ENCODE data around the gene EXOC4.
"Not testable (repeated sequence)": the region's sequence is repeated elsewhere in the genome, so short reads cannot be mapped to it uniquely, and the experiment has no call there.

The EXOC4 gene

GRCh38 chr7:133906553-133906952, 653.7 kb downstream of the EXOC4 start:
- not testable (repeated sequence) for H3K4me3 ChIP-seq (ENCODE audit: low read depth, low read length)

GRCh38 chr7:133910761-133911160, 657.9 kb downstream of the EXOC4 start:
- no peak overlapping the region for H3K4me3 ChIP-seq (ENCODE audit: low read depth, low read length)

GRCh38 chr7:133911724-133912123, 658.8 kb downstream of the EXOC4 start:
- H3K4me3 ChIP-seq (ENCODE audit: low read depth, low read length) = no peak overlapping the region

- no peak overlapping the region for H3K4me3 ChIP-seq (ENCODE audit: low read depth, low read length)
Measured at GRCh38 chr7:133912916-133913697, 660.2 kb downstream of the EXOC4 start.

GRCh38 chr7:133916621-133917020, 663.7 kb downstream of the EXOC4 start:
- H3K4me3 ChIP-seq (ENCODE audit: low read depth, low read length) = no peak overlapping the region

- no peak overlapping the region for H3K4me3 ChIP-seq (ENCODE audit: low read depth, low read length)
Measured at GRCh38 chr7:133919810-133920209, 666.9 kb downstream of the EXOC4 start.

GRCh38 chr7:133921635-133922182, 668.8 kb downstream of the EXOC4 start:
- no peak overlapping the region for H3K4me3 ChIP-seq (ENCODE audit: low read depth, low read length)

- H3K4me3 ChIP-seq (ENCODE audit: low read depth, low read length) = no peak overlapping the region
Measured at GRCh38 chr7:133923974-133924373, 671.1 kb downstream of the EXOC4 start.

- no peak overlapping the region for H3K4me3 ChIP-seq (ENCODE audit: low read depth, low read length)
Measured at GRCh38 chr7:133931053-133931452, 678.2 kb downstream of the EXOC4 start.

GRCh38 chr7:133932591-133932990, 679.7 kb downstream of the EXOC4 start:
- no peak overlapping the region for H3K4me3 ChIP-seq (ENCODE audit: low read depth, low read length)

- no peak overlapping the region for H3K4me3 ChIP-seq (ENCODE audit: low read depth, low read length)
Measured at GRCh38 chr7:133934262-133934976, 681.5 kb downstream of the EXOC4 start.

- H3K4me3 ChIP-seq (ENCODE audit: low read depth, low read length) = no peak overlapping the region
Measured at GRCh38 chr7:133934977-133935330, 682.1 kb downstream of the EXOC4 start.

GRCh38 chr7:133936074-133936473, 683.2 kb downstream of the EXOC4 start:
- no peak overlapping the region for H3K4me3 ChIP-seq (ENCODE audit: low read depth, low read length)

- H3K4me3 ChIP-seq (ENCODE audit: low read depth, low read length) = no peak overlapping the region
Measured at GRCh38 chr7:133937786-133938185, 684.9 kb downstream of the EXOC4 start.

GRCh38 chr7:133940368-133940767, 687.5 kb downstream of the EXOC4 start:
- no peak overlapping the region for H3K4me3 ChIP-seq (ENCODE audit: low read depth, low read length)

GRCh38 chr7:133941496-133941895, 688.6 kb downstream of the EXOC4 start:
- H3K4me3 ChIP-seq (ENCODE audit: low read depth, low read length) = no peak overlapping the region

GRCh38 chr7:133945497-133945896, 692.6 kb downstream of the EXOC4 start:
- no peak overlapping the region for H3K4me3 ChIP-seq (ENCODE audit: low read depth, low read length)

GRCh38 chr7:133947458-133948254, 694.8 kb downstream of the EXOC4 start:
- no peak overlapping the region for H3K4me3 ChIP-seq (ENCODE audit: low read depth, low read length)

GRCh38 chr7:133948588-133948987, 695.7 kb downstream of the EXOC4 start:
- H3K4me3 ChIP-seq (ENCODE audit: low read depth, low read length) = no peak overlapping the region

- no peak overlapping the region for H3K4me3 ChIP-seq (ENCODE audit: low read depth, low read length)
Measured at GRCh38 chr7:133950855-133951254, 698.0 kb downstream of the EXOC4 start.

GRCh38 chr7:133955208-133955607, 702.3 kb downstream of the EXOC4 start:
- H3K4me3 ChIP-seq (ENCODE audit: low read depth, low read length) = no peak overlapping the region

All from iPS-11a (cell line).